HCT116 (cell line): Measurements from ENCODE around the gene NCBP1. TPM values are rescaled to one million over a fixed set of nuclear protein-coding genes. Genes with fewer than 3 reads are reported as not detected.

Source experiments
- ATAC-seq: fragments of 200-7000 bp; cut with Tn5 transposase; 2 replicates; pipeline ENCODE4 v1.9.1; 2020; ENCODE audit warnings: mild to moderate bottlenecking, moderate library complexity
- BruUV-seq: library from RNA; stranded (reverse); fragments of 400-500 nt; replicated peaks from 2 replicates; lab custom pipeline; 2021; lab: Mats Ljungman, UMichigan
- CTCF ChIA-PET: fragments of 300-600 bp; sonication (Branson Sonifier 250); formaldehyde crosslinking; loops from one replicate; lab custom pipeline; 2021; ENCODE audit warnings: antibody characterized with exemption; lab: Charles Lee
- POLR2A ChIA-PET: fragments of 300-600, 350-600 bp; sonication (Branson Sonifier 250); formaldehyde crosslinking; loops from one replicate; lab custom pipeline; 2021; ENCODE audit warnings: antibody characterized with exemption; lab: Charles Lee
- RAD21 ChIA-PET, 2 experiments: fragments of 300-600 bp; sonication (Branson Sonifier 250); formaldehyde crosslinking; loops; one replicate each; lab custom pipeline; 2023; ENCODE audit warnings: low total read pairs in 2 of 2; ENCODE audit not compliant: uncharacterized antibody in 2 of 2, unreplicated experiment in 2 of 2, low non-redundant PET in 1 of 2; lab: Charles Lee
- DNase-seq: peaks from one replicate; pipeline ENCODE4 v3.0.0-alpha.2; 2010; ENCODE audit warnings: low read depth, low spot score
- H2AFZ ChIP-seq: fragments of 200-600 bp; shearing (Covaris generic), sonication (generic); 2 replicates; pipeline ENCODE4 v1.6.1; 2017; ENCODE audit warnings: low read depth, mixed run types, mixed read lengths, antibody characterized with exemption, low read length; ENCODE audit not compliant: poor library complexity, severe bottlenecking
- H3K27ac ChIP-seq: 2 replicates; pipeline ENCODE4 v1.5.1; 2012; ENCODE audit warnings: low read depth, low read length
- H3K27me3 ChIP-seq: fragments of 200-600 bp; sonication (generic); 2 replicates; pipeline ENCODE4 v1.6.1; 2016; ENCODE audit warnings: mixed run types, low read length, mixed read lengths; ENCODE audit not compliant: insufficient read depth
- H3K36me3 ChIP-seq, 2 experiments: fragments of 200-500 bp in 1 of 2; fragments of 200-600 bp in 1 of 2; sonication (Bioruptor generic) in 1 of 2; sonication (generic) in 1 of 2; 2 replicates each; pipeline versions ENCODE4 v1.5.1 to v1.6.1; 2014 to 2016; ENCODE audit warnings: low read length in 2 of 2, inconsistent platforms in 1 of 2, mixed read lengths in 1 of 2, mixed run types in 1 of 2; ENCODE audit not compliant: insufficient read depth in 2 of 2, control insufficient read depth in 1 of 2
- H3K4me1 ChIP-seq, 2 experiments: fragments of 200-600 bp in 1 of 2; sonication (generic) in 1 of 2; 2 replicates each; pipeline versions ENCODE4 v1.5.1 to v1.6.1; 2012 to 2017; ENCODE audit warnings: low read length in 2 of 2, inconsistent platforms in 1 of 2, mild to moderate bottlenecking in 1 of 2, mixed read lengths in 1 of 2, mixed run types in 1 of 2, moderate library complexity in 1 of 2; ENCODE audit not compliant: insufficient read depth in 2 of 2, control insufficient read depth in 1 of 2
- H3K4me2 ChIP-seq: fragments of 200-600 bp; sonication (generic); 2 replicates; pipeline ENCODE4 v1.6.1; 2017; ENCODE audit warnings: mixed run types, low read length, mixed read lengths
- H3K4me3 ChIP-seq, 2 experiments: fragments of 200-600 bp in 1 of 2; sonication (generic) in 1 of 2; replicated peaks in 1 of 2; 2 replicates each; pipeline ENCODE4 v1.5.1; 2011 to 2016; ENCODE audit warnings: low read length in 2 of 2, control low read depth in 1 of 2, low read depth in 1 of 2, mild to moderate bottlenecking in 1 of 2, mixed read lengths in 1 of 2, mixed run types in 1 of 2
- H3K79me2 ChIP-seq: fragments of 200-600 bp; sonication (generic); 2 replicates; pipeline ENCODE4 v1.6.1; 2017; ENCODE audit warnings: mild to moderate bottlenecking, mixed run types, low read length, moderate library complexity, mixed read lengths; ENCODE audit not compliant: insufficient read depth
- H3K9ac ChIP-seq: fragments of 200-600 bp; sonication (generic); 2 replicates; pipeline ENCODE4 v1.6.1; 2016; ENCODE audit warnings: low read length, mixed read lengths
- H3K9me2 ChIP-seq: fragments of 200-600 bp; sonication (generic), shearing (Covaris generic); 2 replicates; pipeline ENCODE4 v1.6.1; 2017; ENCODE audit warnings: mixed run types, mild to moderate bottlenecking, moderate library complexity; ENCODE audit not compliant: insufficient read depth
- H3K9me3 ChIP-seq, 2 experiments: fragments of 200-500 bp in 1 of 2; fragments of 200-600 bp in 1 of 2; sonication (Bioruptor generic) in 1 of 2; sonication (generic) in 1 of 2; 2 replicates each; pipeline ENCODE4 v1.6.1; 2014 to 2017; ENCODE audit warnings: low read length in 2 of 2, mixed read lengths in 2 of 2, inconsistent platforms in 1 of 2, low read depth in 1 of 2, mild to moderate bottlenecking in 1 of 2, mixed run types in 1 of 2, moderate library complexity in 1 of 2; ENCODE audit not compliant: control insufficient read depth in 1 of 2, insufficient read depth in 1 of 2
- H4K20me1 ChIP-seq: fragments of 200-600 bp; sonication (generic), shearing (Covaris generic); 2 replicates; pipeline ENCODE4 v1.6.1; 2017; ENCODE audit warnings: mixed run types, mild to moderate bottlenecking, moderate library complexity; ENCODE audit not compliant: insufficient read depth
- CBX3 ChIP-seq: IDR thresholded peaks from 2 replicates; pipeline ENCODE4 v1.6.1; 2012; ENCODE audit warnings: low read depth
- EZH2 ChIP-seq: fragments of 200-600 bp; sonication (generic); IDR thresholded peaks from 2 replicates; pipeline ENCODE4 v1.6.1; 2017; ENCODE audit warnings: antibody characterized with exemption, mixed run types
- EZH2phosphoT487 ChIP-seq: fragments of 200-600 bp; IDR thresholded peaks from 2 replicates; pipeline ENCODE4 v1.6.1; 2018; ENCODE audit warnings: antibody characterized with exemption, borderline replicate concordance
- POLR2A ChIP-seq: IDR thresholded peaks from 2 replicates; pipeline ENCODE4 v1.7.0; 2011; ENCODE audit warnings: borderline replicate concordance; ENCODE audit not compliant: insufficient read depth, insufficient read length; ENCODE audit errors: extremely low read depth
- SRF ChIP-seq: IDR thresholded peaks from 2 replicates; pipeline ENCODE4 v1.6.1; 2012; ENCODE audit warnings: low read depth
- YY1 ChIP-seq: IDR thresholded peaks from 2 replicates; pipeline ENCODE4 v1.6.1; 2011; ENCODE audit warnings: low read length, low read depth, moderate library complexity, mild to moderate bottlenecking; ENCODE audit not compliant: insufficient replicate concordance; ENCODE audit errors: extremely low read depth
- intact Hi-C: fragments of 100-400 bp; cut with micrococcal nuclease; formaldehyde crosslinking; loops from 2 replicates; pipeline ENCODE4 v1.10.0; 2022
- total RNA-seq: library from RNA; stranded (reverse); gene quantifications from one replicate; pipeline ENCODE4 v1.2.1, GENCODE V29; 2021; ENCODE audit not compliant: unreplicated experiment

Gene NCBP1
- total RNA-seq, 1 experiment from 2014 or later: 32.9 TPM

DNA sequence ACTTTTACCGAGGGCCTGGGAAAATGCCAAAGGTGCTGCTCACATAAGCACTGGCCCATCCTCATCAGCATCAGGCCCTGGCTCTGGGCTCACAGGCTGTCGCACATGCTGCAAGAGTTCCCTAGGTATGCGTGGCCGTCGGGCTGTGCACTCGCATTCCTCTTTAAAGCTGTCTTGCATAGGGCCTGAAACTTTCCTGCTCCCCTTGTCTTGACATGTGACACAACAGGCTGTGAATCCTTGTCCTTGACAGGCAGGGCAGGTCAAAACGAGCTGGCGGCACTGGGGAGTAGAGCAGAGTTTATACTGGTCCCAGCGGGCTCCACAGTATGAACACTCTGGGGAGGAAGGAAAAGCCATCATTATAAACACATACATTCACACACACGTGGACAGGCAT lies 31.2 kb upstream of the NCBP1 start:
- TF ChIP-seq CBX3 (no peak), SRF (no peak), EZH2 (no peak), EZH2phosphoT487 (no peak)
- BruUV-seq: no TSS peak
- no peaks in the 10 kb centered on the region for H3K9me3 ChIP-seq
- ChIA-PET CTCF (no interaction called here), RAD21 (no interaction called here), POLR2A (no interaction called here)
- H3K9me2 ChIP-seq: no peaks in the 10 kb centered on the region
- no peak overlapping the region for H2AFZ ChIP-seq
- H3K36me3 ChIP-seq: peaks cover 7 to 23% of the 10 kb centered on the region in 2 experiments; a peak in 3 of 4 replicates
- H3K4me1 ChIP-seq: peaks cover 0 to 3% of the 10 kb centered on the region in 2 experiments; a peak in 1 of 4 replicates
- no peak overlapping the region for H3K27ac ChIP-seq
- no peaks in the 10 kb centered on the region for H3K27me3 ChIP-seq
- H3K9ac ChIP-seq: no peak overlapping the region
- H3K4me3 ChIP-seq: no peak overlapping the region
- DNase-seq: no peak
- intact Hi-C loops: no loop called here
- ATAC-seq: no peak
- H3K79me2 ChIP-seq: no peaks in the 10 kb centered on the region
- no peak overlapping the region for H3K4me2 ChIP-seq
- H4K20me1 ChIP-seq: no peaks in the 10 kb centered on the region

GRCh38 chr9:97604901-97605645 lies 28.5 kb upstream of the NCBP1 start:
- RAD21 ChIA-PET: no interaction called here
- TF ChIP-seq POLR2A: no peak
- TF ChIP-seq YY1: no peak
- H3K79me2 ChIP-seq: no peaks in the 10 kb centered on the region
- BruUV-seq: no TSS peak
- H3K4me1 ChIP-seq: no peaks in the 10 kb centered on the region
- POLR2A ChIA-PET: no interaction called here
- H3K9me2 ChIP-seq: no peaks in the 10 kb centered on the region
- DNase-seq: no peak
- no peaks in the 10 kb centered on the region for H3K9me3 ChIP-seq
- no peaks in the 10 kb centered on the region for H4K20me1 ChIP-seq
- H2AFZ ChIP-seq: no peak overlapping the region
- H3K4me3 ChIP-seq: no peak overlapping the region
- intact Hi-C loops: no loop called here
- CTCF ChIA-PET: no interaction called here
- H3K4me2 ChIP-seq: no peak overlapping the region
- ATAC-seq: no peak
- peaks cover 7 to 23% of the 10 kb centered on the region in 2 experiments; a peak in 3 of 4 replicates for H3K36me3 ChIP-seq
- H3K27ac ChIP-seq: no peak overlapping the region
- no peaks in the 10 kb centered on the region for H3K27me3 ChIP-seq
- no peak overlapping the region for H3K9ac ChIP-seq
